ENCODE results near the gene BOD1.

Gene BOD1

DNA sequence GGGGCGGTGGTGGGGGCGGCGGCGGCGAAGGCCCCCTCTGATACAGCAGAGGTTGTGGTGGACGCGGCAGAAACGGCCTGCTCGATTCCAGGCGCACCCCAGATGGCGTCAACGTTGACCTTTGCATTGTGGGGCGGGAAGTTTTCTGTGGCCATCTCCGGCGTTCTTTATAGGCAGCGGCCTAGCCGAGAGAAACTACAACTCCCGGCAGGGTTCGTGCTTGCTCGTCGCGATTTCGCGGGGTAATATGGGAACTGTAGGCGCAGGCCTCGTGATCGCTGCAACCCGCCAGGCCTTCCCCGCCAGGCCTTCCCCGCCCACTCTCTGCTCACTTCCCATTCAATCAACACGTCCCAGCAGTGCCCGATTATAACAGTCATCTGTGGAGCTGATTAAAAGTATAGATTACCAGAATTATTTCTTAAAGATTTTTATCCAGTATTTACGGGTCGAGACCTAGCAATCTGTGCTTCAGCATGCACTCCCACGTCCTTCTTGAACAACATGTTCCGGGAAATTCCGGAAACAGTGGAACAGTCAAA, at the start of gene BOD1:
TSS of gene BOD1 (minus strand) at position 74 of the 542 bp plus-strand sequence. CDS start 214 bp downstream, outside the sequence.
- DNase-seq, result peak; percentile 94

GRCh38 chr5:173665326-173665725, 48.9 kb upstream of the BOD1 start:
- no peak for DNase-seq

DNA sequence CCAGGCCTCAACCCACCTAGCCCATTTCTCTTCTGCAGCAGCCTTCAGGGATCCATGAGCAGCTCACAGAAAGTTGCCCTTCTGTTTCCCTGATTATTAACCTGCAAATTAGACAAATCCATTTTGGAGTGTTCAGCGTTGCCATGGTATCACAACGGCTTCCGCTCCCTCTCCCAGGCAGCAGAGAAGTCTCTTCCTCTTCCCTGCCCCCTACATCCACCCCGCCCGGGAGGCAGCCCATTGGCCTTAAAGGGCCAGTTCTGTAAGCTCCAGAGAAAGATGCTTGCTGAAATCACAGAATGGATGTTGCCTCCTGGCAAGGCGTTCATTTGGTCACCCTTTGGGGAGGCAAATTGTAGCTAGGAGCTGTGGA, 47.7 kb upstream of the BOD1 start:
- DNase-seq, result no peak

DNA sequence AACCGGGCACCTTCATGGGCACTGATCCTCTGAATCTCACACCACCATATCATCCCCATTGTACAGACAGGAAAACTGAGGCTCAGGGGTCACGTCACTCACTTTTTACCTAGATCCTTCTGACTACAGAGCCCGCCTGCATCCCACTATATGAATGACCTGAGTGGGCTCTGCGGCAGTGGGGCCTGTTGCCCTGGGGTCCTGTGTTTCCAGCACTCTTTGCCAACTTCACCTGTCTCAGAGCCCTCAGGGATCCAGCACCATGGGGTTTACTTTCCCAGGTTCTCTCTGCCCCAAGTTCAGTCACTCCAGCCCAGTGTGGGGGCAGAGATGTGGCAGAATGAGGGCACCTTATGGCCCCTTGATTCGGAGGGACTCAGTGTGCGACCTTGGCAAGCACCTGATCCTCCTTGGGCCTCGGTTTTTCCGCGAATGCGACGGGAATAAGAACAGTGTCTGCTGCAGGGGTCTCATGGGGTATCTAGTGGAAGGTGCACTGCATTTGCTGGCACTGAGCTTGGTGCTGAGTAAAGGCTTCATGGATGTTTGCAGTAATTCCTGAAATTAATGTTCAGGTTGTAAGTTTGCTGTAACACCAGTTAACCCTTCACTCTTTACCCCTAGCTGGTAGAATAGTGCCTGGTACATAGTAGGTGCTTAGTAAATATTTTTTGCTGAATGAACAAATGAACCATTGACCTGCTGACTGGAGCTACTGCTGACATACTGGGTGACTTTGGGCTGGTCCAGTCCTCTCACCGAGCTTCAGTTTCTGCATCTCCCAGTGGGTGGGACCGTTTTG, 47.1 kb upstream of the BOD1 start:
- DNase-seq, result no peak

DNA sequence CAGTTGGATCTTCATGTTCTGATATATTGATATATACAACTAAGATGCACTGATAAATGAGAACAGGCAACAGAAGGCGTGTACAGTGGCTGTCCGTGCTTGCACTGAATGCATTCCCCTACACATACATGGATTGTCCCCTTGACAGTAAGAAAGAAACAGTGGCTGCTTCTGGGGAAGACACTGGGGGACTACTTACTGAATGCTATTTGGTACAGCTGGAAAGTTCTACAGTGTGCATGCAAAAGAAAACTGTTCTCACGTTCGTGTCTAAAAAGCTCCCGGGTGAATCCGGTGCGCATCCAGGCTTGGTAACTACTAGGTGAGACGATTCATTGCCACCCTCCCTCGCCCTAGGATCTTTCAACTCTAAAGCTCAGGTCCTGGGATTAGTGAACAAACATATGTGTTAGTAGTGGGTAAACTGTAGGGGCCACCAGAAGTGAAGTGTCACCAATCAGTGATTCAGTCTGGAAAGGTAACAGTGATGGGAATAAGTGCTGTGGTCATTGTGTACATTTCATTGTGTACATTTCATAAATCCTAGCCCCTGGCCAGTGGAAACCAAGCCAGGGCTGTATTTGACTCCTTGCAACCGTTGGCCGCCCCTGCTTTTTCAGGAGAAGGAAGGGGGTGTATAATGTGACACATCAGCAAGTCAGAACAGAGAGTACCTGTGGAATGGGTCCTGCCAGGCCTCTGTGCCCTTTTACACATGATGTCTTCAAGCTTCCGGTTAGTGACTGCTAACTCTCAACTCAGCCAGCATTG, 46.3 kb upstream of the BOD1 start:
- DNase-seq, result no peak

- no peak for DNase-seq
Observed at GRCh38 chr5:173660481-173661280, 44.2 kb upstream of the BOD1 start.

- no peak for DNase-seq
Observed at GRCh38 chr5:173659423-173659822, 43.0 kb upstream of the BOD1 start.

GRCh38 chr5:173657741-173658356, 41.4 kb upstream of the BOD1 start:
- no peak for DNase-seq

GRCh38 chr5:173655196-173655797, 38.8 kb upstream of the BOD1 start:
- DNase-seq, result no peak

DNA sequence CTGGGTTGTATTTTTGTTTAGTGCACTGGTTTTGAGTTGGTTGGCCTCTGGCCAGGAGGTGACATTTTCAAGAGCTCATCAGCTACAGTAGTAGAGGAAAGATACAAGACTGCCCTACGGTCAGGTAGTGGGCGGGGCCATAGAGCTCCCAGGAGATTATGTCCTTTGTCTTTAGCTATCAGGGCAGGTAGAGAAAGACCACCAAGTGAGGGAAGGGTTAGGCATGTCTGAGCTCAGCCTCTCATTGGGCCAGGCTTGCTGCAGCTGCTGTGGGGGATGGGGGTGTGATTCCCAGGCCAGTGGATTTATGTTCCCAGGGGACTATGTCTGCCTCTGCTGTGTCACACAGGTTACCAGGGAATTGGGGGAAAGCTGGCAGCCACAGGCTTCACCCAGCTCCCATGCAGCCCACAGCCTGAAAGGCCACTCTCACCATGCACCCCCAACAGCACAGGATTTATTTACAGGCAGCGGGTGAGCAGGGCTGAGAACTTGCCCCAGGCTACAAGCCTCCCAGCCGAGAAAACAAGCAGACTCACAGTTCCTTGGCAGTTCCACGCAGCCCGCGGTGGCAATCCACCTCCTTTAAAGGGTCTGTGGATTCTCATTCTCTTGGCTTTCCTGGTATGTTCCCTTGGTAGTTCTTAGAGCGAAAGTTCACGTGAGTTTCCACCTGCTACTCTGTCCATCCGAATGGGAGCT, 37.5 kb upstream of the BOD1 start:
- no peak for DNase-seq

DNA sequence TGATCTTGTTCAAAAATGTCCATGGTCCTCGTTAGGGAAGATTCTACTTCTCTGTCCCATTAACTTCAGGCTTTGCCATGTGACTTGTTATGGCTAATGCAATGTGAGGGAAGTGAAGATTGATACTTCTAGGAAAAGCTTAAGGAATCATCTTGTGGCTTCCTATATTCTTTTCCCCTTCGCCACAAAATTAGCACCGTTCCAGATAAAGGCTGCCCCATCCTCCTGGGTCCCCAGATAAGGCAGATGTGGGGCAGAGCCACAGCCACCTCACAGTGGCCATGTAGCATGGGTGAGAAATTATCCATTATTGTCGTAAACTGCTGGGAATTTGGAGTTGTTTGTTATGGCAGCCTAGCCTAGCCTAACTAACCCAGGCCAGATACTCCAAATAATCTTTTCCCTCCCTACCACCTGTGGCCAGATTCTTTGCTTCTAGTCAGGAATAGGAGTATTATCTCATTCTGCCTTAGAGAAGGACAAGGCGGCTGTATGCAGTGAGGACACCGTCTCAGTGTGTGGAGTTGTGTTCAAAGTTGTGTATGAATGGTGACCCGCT, 31.9 kb upstream of the BOD1 start:
- no peak for DNase-seq

- DNase-seq, result no peak
Observed at GRCh38 chr5:173646692-173647091, 30.2 kb upstream of the BOD1 start.

- DNase-seq, result no peak
Observed at GRCh38 chr5:173645890-173646574, 29.6 kb upstream of the BOD1 start.

DNA sequence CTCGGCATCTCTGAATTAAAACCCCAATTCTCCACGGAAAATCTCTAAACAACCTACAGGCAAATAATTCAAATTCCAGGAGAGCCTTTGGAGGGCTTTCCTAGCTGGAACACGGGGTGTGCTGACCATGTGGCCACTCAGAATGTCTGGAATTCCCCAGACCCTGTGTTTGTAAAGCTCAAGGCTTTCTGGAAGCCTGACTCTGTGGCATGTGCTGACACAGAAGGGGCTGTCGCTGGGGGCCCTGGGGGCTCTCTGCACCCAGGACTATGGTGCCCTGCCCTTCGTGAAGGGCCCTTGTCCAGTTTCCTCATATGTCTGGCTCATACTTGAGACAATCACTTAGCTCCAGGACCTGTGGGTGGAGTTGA, 29.0 kb upstream of the BOD1 start:
- DNase-seq, result no peak

DNA sequence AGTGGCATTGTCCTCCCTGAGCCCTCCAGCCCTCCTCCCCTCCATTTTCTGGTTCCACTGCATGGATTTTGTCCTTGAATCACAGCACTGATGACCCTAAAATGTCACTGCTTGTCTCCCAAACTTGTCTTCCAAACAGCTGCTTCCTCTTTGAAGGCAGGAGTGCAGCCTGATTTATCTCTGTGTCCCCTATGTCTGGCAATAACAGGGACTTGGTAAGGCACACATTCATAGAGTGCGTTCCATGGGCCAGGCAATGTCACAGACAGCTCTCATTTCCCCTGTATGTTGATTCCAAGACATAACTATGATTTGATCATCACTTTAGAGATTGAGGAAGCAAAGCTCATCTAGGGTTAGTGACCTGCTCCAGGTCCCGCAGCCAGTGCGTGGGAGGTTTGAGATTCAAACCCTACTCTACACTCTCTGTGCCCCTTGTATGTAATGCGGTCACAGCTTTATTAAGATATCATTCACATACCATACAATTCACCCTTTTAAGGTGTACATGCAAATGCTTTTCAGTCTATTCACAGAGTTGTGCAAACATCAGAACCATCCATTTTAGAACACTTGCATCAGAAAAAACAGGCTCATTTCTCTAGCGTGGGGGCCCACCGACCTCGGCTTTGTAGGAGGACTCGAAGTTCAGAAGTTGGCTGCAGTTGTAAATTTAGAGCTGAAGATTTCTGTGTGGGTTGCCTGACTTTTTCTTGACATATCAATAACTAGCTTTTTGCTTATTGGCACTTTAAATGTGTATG, 28.4 kb upstream of the BOD1 start:
- no peak for DNase-seq

DNA sequence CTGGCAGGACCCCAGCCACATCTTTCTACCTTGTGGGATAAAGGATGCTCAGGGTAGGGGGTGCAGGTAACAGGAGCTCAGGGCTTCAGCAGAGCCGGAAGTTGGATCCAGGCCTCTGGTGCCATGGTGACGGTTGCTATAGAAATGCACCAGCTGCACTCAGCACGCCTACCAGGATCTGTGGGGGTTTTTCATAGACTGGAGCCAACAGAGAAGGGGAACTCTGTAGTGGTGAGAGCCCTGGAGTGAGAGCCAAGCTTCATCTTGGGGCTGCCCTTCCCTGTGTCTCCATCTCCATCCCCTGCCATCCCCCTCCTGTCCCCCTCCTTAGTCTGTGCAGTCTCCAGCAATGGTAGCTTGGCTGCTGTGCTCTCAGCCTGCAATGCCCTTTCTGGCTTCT, 27.5 kb upstream of the BOD1 start:
- DNase-seq, result no peak

DNA sequence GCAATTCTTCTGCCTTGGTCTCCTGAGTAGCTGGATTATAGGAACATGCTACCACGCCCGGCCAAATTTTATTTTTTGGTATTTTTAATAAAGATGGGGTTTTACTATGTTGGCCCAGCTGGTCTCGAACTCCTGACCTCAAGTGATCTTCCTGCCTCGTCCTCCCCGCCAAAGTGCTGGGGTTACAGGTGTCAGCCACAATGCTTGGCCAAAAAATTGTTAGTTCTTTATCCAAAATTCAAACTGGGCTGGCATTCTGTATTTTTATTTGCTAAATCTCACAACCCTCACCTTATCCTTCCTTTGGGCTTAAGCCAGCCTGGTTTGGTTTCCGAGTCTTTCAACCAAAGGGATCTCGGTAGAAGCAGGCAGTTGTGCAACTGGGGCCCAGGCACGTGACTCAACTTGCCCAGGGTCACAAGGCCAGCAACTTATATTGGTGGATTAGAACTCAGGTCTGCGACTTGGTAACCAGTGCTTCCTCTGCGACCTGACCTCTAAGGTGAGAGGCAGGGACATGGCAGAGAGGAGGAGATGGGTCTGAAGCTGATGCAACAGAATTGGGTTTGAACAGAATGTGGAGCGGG, 26.5 kb upstream of the BOD1 start:
- DNase-seq, result no peak

DNA sequence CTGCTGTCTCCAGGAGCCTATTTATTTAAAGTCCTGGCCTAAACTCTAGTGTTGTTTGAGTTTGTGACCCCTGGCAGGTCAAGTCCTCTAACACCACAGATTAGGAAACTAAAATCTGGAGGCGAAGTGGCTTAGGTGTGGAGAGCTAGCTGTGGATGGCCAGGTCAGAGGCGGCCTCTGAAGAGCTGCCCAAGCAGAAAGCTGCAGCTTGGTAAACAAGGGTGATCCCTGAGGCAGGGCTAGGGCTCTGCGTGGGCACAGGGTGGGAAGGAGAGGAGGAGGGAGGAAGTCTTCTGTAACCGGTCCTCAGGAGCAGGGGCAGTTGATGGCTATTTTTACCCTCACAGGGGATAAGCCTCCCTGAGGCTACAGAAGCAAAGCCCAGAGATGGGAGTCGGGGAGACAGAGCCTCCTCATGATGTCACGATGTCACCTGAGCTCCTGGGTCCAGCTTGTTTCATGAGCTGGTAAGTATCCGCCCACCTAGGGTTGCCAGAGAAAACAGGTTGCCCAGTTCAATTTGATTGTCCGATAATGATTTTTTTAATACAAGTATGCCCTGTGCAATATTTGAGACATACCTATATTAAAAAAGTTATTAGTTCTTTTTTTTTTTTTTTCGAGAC, 25.9 kb upstream of the BOD1 start:
- DNase-seq, result no peak

DNA sequence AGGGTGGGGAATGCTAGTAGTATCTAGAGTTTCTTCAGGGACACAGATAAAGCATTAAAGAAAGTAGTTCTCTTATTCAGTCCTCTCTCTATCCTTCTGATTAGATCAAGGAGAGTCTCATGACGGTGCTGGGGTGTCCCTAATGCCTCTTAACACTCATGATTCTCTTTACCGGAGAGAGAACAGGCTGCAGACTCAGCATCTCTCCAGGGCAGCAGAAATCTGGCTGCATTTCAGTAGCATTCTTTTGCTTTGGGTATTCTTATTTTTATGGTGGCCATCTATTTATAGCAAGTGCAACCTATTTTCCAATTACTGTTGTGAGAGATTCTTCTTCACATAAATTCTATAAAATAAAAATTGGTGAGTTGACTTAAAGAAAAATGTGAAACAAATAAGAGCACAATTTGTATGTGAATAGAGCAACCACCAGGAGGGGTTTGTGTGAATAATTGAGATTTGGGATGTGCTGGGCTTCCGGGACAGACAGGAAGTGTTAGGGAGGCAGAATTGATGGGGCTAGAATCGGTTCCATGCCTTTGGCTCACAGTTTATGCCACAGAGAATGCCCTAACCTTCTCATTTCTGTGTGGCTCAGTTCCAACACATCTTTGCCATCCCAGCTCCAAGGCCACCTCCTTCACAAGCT, 23.8 kb upstream of the BOD1 start:
- DNase-seq, result no peak
